Ascending aorta (tissue), 2 donors: ENCODE data around the gene GRK1. TPM values are rescaled to one million over a fixed set of nuclear protein-coding genes. Genes with fewer than 3 reads are reported as not detected.

Experiments used
- DNase-seq, 2 donors: peaks; one replicate each; pipeline ENCODE4 v3.0.0-alpha.2; 2019; ENCODE audit warnings: low spot score in 2 of 2
- H3K27ac ChIP-seq, 2 donors: fragments of 200-600 bp; sonication (generic); one replicate each; pipeline ENCODE4 v1.5.1; 2016 to 2017; ENCODE audit warnings: mild to moderate bottlenecking in 1 of 2
- H3K27me3 ChIP-seq: fragments of 200-600 bp; sonication (generic); one replicate; pipeline ENCODE4 v1.5.1; 2017
- H3K36me3 ChIP-seq, 2 donors: fragments of 200-600 bp; sonication (generic); one replicate each; pipeline ENCODE4 v1.5.1; 2016
- H3K4me1 ChIP-seq, 2 donors: fragments of 200-600 bp; sonication (generic); one replicate each; pipeline ENCODE4 v1.5.1; 2016 to 2017; ENCODE audit warnings: mild to moderate bottlenecking in 1 of 2
- H3K4me3 ChIP-seq, 2 donors: fragments of 200-600 bp; sonication (generic); one replicate each; pipeline ENCODE4 v1.5.1; 2016 to 2017; ENCODE audit warnings: mild to moderate bottlenecking in 1 of 2
- H3K9me3 ChIP-seq, 2 donors: fragments of 200-600 bp; sonication (generic); one replicate each; pipeline ENCODE4 v1.5.1; 2016
- CTCF ChIP-seq, 3 experiments: fragments of 200-600 bp in 2 of 3; fragments of 450-650 bp in 1 of 3; sonication (generic) in 2 of 3; IDR thresholded peaks; one replicate each; pipeline ENCODE4 v1.5.1; 2016 to 2019; ENCODE audit warnings: antibody characterized with exemption in 3 of 3, mild to moderate bottlenecking in 1 of 3, moderate library complexity in 1 of 3
- intact Hi-C: fragments of 100-400 bp; cut with DNase I; formaldehyde crosslinking; loops from one replicate; pipeline ENCODE4 v1.15.1; 2023
- total RNA-seq: library from RNA; depleted of rRNA; stranded (reverse); fragments of >200 nt; gene quantifications from one replicate; pipeline ENCODE4 v1.1.0, GENCODE V29; 2016

The GRK1 gene
- total RNA-seq, 1 donor from 2014 or later: not detected

- Histone ChIP-seq H3K9me3 (no peaks in the 10 kb centered on the region), H3K36me3 (no peaks in the 10 kb centered on the region), H3K27ac (no peak overlapping the region), H3K4me1 (no peaks in the 10 kb centered on the region), H3K4me3 (no peak overlapping the region), H3K27me3 (no peaks in the 10 kb centered on the region)
- DNase-seq: no peak
- TF ChIP-seq CTCF (IDR thresholded peaks at IDR 0.05): no peak
- intact Hi-C loops: no loop called here
These were observed 69.3 kb downstream of the GRK1 start for GRCh38 chr13:113736258-113736731.

- no peak for DNase-seq
- Histone ChIP-seq H3K27ac (no peak overlapping the region), H3K36me3 (no peaks in the 10 kb centered on the region), H3K9me3 (no peaks in the 10 kb centered on the region), H3K27me3 (peaks cover under 1% of the 10 kb centered on the region), H3K4me3 (no peak overlapping the region), H3K4me1 (no peaks in the 10 kb centered on the region)
- no peak for TF ChIP-seq CTCF (IDR thresholded peaks at IDR 0.05)
- intact Hi-C loops: no loop called here
These were observed 70.8 kb downstream of the GRK1 start for GRCh38 chr13:113737803-113738202.

DNA sequence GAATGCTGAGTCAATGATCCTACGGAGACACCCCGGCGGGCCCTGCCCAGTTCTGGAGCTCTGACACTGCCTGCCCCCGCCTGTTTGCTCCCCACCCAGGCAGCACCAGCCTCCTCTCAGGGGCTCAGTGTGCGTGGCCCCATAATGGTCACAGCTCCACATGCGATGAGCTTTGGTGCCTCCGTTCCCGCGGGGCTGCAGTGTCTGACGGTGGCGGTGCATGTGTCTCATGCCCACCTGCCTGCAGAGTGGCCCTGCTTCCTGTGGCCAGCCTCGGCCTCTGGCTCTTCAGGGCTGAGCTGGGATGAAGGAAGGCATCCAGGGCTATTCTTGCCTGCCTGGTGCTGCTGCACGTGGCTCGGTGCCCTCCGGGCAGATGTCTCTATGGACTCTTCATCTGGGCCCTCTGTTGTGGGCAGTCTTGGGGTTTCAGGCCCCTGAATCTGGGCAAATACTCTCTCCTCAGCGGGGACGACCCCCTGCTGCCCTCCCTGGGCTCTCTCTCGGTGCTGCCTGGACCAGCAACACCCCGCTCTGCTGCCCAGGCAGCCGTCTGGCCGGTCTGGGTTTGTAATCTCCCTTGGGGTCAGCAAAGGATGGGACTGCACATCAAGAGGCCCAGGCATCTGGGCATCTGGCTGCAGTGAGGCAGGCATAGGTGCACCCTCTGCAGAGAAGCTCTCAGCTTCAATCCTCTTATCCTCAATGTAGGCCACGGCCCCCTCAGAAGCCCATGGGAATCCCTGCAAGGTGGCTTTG is 72.7 kb downstream of the GRK1 start:
- Histone ChIP-seq H3K4me1 (no peaks in the 10 kb centered on the region), H3K27me3 (peaks cover 4% of the 10 kb centered on the region), H3K36me3 (no peaks in the 10 kb centered on the region), H3K4me3 (no peak overlapping the region), H3K9me3 (no peaks in the 10 kb centered on the region), H3K27ac (no peak overlapping the region)
- TF ChIP-seq CTCF (IDR thresholded peaks at IDR 0.05): no peak
- DNase-seq: no peak
- intact Hi-C loops: no loop called here

GRCh38 chr13:113740286-113740556 is 73.2 kb downstream of the GRK1 start:
- intact Hi-C loops: no loop called here
- no peaks in the 10 kb centered on the region for H3K9me3 ChIP-seq
- H3K36me3 ChIP-seq: no peaks in the 10 kb centered on the region
- DNase-seq: no peak
- H3K4me1 ChIP-seq: no peaks in the 10 kb centered on the region
- no peak overlapping the region for H3K27ac ChIP-seq
- TF ChIP-seq CTCF (IDR thresholded peaks at IDR 0.05): no peak
- H3K27me3 ChIP-seq: peaks cover 4% of the 10 kb centered on the region
- no peak overlapping the region for H3K4me3 ChIP-seq

DNA sequence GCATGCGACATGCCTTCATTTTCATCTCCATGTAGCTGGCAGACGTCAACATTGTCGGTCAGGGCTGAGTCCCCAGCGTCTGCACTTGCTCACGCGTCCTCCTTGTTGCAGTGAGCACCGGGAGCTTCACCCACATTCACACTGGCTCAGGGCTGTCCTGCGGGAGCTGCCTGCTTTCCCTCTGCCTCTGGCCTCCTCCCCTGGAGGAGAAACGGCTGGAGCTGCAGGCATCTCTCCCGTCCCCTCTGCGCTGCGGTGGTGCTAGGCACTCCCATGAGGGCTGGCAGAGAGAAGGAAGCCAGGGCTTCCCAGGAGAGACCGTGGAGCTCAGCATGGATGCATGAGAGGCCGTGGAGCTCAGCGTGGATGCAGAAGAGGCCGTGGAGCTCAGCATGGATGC is 73.6 kb downstream of the GRK1 start:
- DNase-seq: no peak
- H3K9me3 ChIP-seq: no peaks in the 10 kb centered on the region

More for the DNA sequence above, 73.6 kb downstream of the GRK1 start:
- Histone ChIP-seq H3K27ac (no peak overlapping the region), H3K4me1 (no peaks in the 10 kb centered on the region), H3K27me3 (peaks cover 4% of the 10 kb centered on the region), H3K4me3 (no peak overlapping the region), H3K36me3 (no peaks in the 10 kb centered on the region)
- no peak for TF ChIP-seq CTCF (IDR thresholded peaks at IDR 0.05)
- intact Hi-C loops: no loop called here
